ENCODE measurements around the gene PALMD. TPM values are rescaled to one million over a fixed set of nuclear protein-coding genes. Genes with fewer than 3 reads are reported as not detected.

PALMD gene
- total and polyA plus RNA-seq, 3 donors from 2014 or later, result 12.9 to 23.5 (median 14.1) TPM

- intact Hi-C loops (cut with DNase I; ENCODE audit: low total_unique reads), result no loop called here
- TF ChIP-seq CTCF (IDR thresholded peaks at IDR 0.05) (no peak), POLR2A (IDR thresholded peaks at IDR 0.05) (no peak)
- H3K27ac ChIP-seq, result no peak overlapping the region
- H3K4me1 ChIP-seq, result no peaks in the 10 kb centered on the region
- 69 to 78% methylated on average over 1 of the region's 1 CpG for WGBS, 2 donors
- no peak for DNase-seq
- H3K36me3 ChIP-seq (ENCODE audit: low read depth, missing control alignments), result no peaks in the 10 kb centered on the region
- H3K9me3 ChIP-seq, result no peaks in the 10 kb centered on the region
- no peak overlapping the region for H3K4me3 ChIP-seq
- H3K27me3 ChIP-seq, result no peaks in the 10 kb centered on the region
Observed at GRCh38 chr1:99629164-99629563, 16.7 kb upstream of the PALMD start.

GRCh38 chr1:99634971-99635624 is 10.8 kb upstream of the PALMD start:
- Histone ChIP-seq H3K27me3 (no peaks in the 10 kb centered on the region), H3K4me1 (peaks cover 12% of the 10 kb centered on the region), H3K4me3 (no peak overlapping the region), H3K36me3 (ENCODE audit: low read depth, missing control alignments) (no peaks in the 10 kb centered on the region), H3K9me3 (no peaks in the 10 kb centered on the region), H3K27ac (peak overlapping the region in 1 of 2 donors; percentile 54)
- intact Hi-C loops (cut with DNase I; ENCODE audit: low total_unique reads), result no loop called here
- TF ChIP-seq CTCF (IDR thresholded peaks at IDR 0.05) (no peak), POLR2A (IDR thresholded peaks at IDR 0.05) (no peak)
- DNase-seq, result no peak
- 61 to 64% methylated on average over 3 of the region's 3 CpGs for WGBS, 2 donors

GRCh38 chr1:99635664-99636063 is 10.2 kb upstream of the PALMD start:
- peak overlapping the region in 1 of 2 donors; percentile 54 for H3K27ac ChIP-seq
- no peak for DNase-seq
- intact Hi-C loops (cut with DNase I; ENCODE audit: low total_unique reads), result no loop called here
- no peak for TF ChIP-seq CTCF (IDR thresholded peaks at IDR 0.05)
- no peak for TF ChIP-seq POLR2A (IDR thresholded peaks at IDR 0.05)
- H3K4me3 ChIP-seq, result no peak overlapping the region
- no peaks in the 10 kb centered on the region for H3K36me3 ChIP-seq (ENCODE audit: low read depth, missing control alignments)
- H3K9me3 ChIP-seq, result no peaks in the 10 kb centered on the region
- peaks cover 12% of the 10 kb centered on the region for H3K4me1 ChIP-seq
- no peaks in the 10 kb centered on the region for H3K27me3 ChIP-seq
- WGBS, 2 donors, result 71 to 75% methylated on average over 2 of the region's 2 CpGs

GRCh38 chr1:99636647-99637175 is 9.2 kb upstream of the PALMD start:
- DNase-seq, result no peak
- H3K27me3 ChIP-seq, result no peaks in the 10 kb centered on the region
- H3K4me1 ChIP-seq, result peaks cover 12% of the 10 kb centered on the region
- H3K9me3 ChIP-seq, result no peaks in the 10 kb centered on the region
- H3K27ac ChIP-seq, result peak overlapping the region in 1 of 2 donors; percentile 54
- WGBS, 2 donors, result 64 to 92% methylated on average over 2 of the region's 2 CpGs
- H3K36me3 ChIP-seq (ENCODE audit: low read depth, missing control alignments), result no peaks in the 10 kb centered on the region
- TF ChIP-seq POLR2A (IDR thresholded peaks at IDR 0.05), result no peak
- no peak for TF ChIP-seq CTCF (IDR thresholded peaks at IDR 0.05)
- intact Hi-C loops (cut with DNase I; ENCODE audit: low total_unique reads), result no loop called here
- H3K4me3 ChIP-seq, result no peak overlapping the region

GRCh38 chr1:99638853-99639252 is 7.1 kb upstream of the PALMD start:
- no peak for DNase-seq
- Histone ChIP-seq H3K27me3 (no peaks in the 10 kb centered on the region), H3K36me3 (ENCODE audit: low read depth, missing control alignments) (no peaks in the 10 kb centered on the region), H3K4me1 (peaks cover 12% of the 10 kb centered on the region), H3K27ac (no peak overlapping the region), H3K4me3 (no peak overlapping the region), H3K9me3 (no peaks in the 10 kb centered on the region)
- intact Hi-C loops (cut with DNase I; ENCODE audit: low total_unique reads), result no loop called here
- WGBS, 2 donors, result 78 to 89% methylated on average over 3 of the region's 3 CpGs
- TF ChIP-seq POLR2A (IDR thresholded peaks at IDR 0.05), result no peak
- TF ChIP-seq CTCF (IDR thresholded peaks at IDR 0.05), result no peak
